HG02943 (cell line): ENCODE measurements around the gene ATOH8.
"Not testable (repeated sequence)": the region's sequence is repeated elsewhere in the genome, so short reads cannot be mapped to it uniquely, and the experiment has no call there.

Experiments
- ATAC-seq: cut with Tn5 transposase; IDR thresholded peaks from one replicate; pipeline ENCODE4 v1.9.1; 2021; ENCODE audit warnings: mild to moderate bottlenecking, low read depth, moderate library complexity; ENCODE audit not compliant: unreplicated experiment

The ATOH8 gene

DNA sequence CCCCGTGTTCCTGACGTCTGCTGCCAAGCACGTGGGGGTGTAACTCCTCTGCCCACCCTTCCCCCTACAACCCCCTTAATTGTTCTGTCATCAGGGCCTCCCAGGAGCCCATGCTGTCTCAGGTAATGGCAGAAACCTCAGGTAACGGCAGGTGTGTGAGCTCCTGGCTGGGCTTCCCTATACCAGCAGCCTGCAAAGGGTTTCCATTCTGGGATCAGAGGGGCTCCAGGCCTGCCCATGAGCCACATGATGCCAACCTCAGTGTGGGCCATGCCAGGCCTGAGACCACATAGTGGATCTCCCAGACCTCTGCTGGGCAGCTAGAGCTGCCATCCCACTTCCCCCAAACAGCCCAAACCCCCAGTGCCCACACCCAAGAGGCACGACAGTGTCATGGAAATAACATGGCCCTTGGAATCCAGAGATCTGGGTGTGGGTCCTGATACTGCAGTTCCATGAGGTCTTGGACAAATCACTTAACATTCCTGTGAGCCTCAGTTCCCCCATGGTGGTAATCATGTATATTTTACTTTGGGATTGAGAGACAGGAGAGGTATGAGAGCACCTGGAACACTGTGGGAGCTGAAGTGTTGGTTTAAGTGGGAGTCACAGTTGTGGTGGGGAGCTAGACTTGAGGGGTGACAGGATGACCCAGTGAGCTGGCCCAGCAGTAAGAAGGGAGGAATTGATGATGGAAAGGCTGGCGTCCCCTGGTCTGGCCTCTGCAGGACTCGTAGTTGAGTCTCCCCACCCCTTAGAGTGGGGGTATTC lies 59.6 kb downstream of the ATOH8 start:
- no peak for ATAC-seq

DNA sequence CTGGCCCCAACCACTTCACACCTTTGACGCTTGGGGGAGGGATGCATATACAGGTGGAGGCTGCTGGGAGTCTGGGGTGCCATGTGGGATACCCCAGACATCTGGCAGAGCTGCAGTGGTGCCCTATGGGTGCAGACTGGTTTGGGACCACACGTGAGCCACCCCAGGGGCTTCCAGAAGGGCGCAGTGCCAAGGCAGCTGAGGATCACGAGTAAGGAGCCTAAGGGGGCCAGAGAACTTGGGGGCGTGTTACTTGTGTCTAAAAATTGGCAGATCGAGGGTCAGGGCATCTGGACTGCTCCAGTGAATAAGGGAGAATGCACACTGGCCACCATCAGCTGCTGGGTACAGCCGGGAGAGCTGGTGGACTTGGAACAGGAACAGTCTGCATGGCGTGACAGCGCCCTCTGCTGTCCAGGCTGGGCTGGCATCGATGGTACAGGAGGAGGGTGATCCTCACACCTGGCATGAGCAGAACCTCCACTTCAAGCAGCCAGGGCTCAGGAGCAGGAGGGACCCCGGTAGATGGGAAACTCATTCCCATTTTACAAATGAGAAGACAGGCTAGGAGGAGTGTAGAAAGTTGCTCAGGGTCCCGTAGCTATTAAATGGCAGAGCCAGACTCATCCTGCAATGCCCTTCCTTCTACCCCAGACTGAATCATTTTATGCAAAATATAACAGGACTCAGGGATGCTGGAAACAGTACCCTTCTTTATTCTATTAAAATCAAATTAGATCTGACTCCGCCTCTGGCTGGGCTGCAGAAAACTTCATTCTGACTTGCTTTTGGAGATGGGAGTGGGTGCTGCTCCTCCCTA lies 60.4 kb downstream of the ATOH8 start:
- ATAC-seq: no peak

DNA sequence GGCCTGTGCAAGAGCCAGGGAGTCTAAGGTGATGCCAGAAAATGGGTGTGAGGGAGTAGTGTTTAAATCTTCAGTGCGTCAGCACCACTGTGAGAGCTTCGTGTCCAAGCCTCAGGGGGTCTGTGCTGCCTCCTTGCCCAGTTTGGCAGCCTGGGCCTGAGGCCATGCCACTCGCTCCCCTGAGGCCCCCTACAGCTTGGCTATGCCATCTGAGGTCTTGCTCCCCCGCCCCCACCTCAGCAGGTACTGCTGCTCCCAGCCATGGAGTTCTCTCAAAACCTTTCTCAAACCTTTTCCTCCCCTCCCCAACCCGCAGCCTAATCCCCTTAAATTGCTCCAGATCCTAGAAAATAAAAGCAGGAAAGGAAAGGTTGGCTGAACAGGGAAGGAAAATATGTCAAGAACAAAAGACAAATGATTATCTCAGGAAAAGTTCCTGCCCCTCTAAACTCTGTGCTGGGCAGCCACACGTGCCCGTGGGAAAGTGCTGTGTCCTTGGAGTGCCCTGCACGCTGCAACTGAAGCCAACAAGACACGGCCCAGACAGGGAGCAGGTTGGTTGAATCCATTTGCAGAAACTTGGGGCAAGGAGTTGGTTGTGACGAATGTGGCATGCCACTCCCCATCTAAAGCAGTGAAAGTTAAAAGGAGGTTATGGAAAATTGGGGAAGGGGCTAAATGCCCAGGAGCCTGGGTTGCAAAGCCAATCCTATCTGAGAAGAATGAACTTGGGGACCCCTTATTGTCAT lies 61.2 kb downstream of the ATOH8 start:
- ATAC-seq: no peak

DNA sequence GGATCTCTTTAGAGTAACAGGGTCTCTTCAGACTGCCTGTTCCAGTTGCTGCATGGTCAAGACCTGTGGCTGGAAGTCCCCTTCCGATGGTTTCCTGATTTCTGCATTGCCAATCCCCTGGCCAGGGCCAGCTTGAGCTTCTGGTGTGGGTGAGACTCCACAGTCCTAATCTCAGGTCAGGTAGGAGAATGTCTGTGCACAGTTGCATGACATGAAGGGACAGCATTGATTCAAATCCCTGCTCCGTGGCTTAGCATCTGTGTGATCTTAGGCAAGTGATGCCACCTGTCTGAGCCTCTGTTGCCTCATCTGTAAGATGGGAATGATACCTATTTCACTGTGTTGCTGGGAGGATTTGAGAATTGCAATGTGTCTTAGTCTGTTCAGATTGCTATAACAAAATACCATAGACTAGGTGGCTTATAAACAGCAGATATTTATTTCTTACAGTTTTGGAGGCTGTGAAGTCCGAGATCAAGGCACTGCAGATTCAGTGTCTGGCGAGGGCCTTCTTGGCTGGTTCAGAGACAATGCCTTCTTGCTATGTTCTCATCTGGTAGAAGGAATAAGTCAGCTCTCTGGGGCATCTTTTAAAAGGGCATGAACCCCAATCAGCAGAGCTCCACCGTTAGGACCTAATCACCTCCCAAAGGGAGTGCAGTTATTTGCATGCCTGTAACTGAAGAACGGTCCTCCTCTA lies 66.2 kb downstream of the ATOH8 start:
- no peak for ATAC-seq

DNA sequence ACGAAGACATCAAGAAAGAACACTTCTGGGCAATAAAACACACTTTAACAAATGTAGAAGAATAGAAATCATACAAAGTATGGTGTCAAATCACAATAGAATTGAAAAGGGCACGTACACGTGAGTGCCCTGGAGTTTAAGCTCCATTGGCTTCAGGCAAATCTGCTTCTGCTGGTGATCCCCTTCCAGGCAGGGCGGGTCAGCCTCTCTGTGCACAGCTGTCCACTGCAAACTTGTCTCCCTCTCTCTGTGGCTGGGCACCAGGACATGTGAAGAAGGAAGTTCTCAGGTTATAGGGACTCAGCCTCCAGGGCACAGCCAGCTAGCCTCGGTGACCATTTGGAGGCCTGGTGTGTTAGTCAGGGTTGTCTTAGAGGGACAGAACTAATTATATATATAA lies 69.0 kb downstream of the ATOH8 start:
- no peak for ATAC-seq

DNA sequence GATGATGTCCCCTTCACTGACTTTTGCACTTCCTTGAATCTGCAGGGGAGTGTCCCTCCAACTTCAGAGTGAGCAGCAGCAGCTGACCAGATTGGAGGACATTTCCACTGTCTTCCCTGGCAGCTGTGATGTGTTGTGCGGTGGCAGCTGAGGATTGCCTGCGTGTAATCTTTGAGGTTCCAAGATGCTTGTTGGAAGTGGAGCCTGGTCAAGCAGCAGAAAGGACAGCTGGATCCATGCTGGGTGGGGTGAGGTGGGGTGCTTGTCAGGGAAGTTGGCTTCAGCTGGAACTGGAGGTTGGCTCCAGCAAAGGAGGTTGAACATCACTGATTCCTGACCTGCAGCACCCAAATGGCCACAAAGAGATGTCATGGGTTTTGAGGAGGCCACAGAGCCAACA lies 70.2 kb downstream of the ATOH8 start:
- ATAC-seq: no peak

DNA sequence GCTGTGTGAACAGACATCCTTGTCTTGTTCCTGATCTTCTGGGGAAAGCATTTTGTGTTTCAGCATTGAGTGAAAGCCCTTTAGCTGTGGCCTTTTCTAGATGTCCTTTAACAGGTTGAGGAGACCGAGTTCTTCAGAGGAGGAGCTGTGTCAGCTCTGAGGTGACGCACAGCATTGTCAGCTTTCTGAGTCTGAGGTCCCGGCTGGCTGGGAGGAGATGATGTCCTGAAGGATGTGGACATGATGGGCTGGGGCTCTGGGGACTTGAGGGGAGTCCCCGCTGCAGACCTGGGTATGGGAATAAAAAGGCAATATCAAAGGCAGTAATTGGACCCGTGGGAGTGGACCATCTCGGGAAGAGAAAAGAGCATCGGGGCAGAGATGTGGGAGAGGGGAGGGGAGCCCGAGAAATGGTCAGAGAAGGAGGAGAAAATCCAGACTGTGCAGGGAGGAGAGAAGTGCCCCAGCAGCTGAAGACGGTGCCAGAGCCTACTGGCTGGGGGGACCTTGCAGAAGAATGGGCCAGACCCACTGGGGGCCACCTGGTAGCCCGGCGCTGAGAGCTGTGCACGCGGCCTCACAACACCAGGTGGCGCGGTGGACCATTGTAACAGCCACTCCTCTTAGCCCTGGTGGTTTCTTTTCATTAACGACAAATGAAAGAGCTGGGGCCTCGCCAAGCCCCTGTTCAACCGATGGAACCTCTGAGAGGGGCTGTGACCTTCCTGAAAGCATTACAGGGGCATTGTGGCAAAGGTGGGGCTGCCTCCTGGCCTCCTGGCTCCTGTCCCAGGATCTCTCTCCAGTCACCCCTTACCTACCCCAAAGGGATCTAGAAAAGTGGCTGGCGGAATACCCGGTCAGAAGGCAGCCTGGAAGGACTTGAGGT lies 73.4 kb downstream of the ATOH8 start:
- no peak for ATAC-seq

DNA sequence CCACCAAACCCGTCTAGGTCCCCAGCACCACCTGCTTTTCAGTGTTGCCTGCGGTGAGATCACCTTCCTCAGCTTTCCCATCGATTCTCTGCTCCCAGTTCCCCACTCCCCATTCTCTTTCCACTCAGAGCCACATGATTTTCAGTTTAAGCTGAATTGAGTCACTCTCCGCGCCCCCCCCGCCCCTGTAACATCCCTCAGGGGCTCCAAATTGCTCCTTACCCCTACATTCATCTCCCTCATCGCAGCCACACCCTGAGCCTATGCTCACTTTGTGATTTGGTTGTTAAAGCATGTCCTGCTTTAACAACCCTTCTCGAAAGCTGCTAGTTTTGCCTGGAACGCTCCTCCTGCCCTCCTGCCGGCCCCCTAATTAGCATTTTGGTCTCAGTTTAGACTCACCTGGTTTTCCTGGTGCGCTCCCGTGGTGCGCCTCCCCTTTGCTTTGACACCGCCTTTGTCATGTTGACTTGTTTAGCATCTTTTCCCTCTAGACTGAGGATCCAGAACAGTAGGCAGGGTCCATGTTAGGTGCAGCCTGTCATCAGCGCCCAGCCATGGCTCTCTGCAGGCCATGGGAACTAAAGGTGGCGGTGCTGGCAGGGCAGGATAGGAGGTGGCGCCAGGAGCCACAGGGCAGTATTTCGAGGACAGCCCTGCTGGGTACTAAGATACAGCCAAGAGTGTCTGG lies 74.2 kb downstream of the ATOH8 start:
- ATAC-seq: no peak

DNA sequence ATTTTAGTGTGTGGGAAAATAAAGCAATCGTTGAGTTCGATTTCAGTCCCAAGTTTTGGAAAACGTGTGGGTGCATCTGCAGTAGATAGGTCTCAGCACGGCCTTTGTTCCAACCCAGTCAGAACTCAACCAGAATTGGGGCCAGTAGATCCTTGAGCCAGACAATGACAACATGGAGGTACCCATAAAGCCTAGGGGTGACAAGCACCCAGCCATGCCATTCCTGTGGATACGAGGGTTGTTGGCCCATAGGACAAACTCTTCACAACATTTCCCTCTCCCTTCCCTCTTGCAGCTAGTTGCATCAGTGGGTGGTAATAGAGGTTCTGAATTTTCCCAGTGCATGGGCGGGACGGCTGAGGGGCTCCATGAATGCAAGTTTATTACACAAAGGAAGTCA lies 74.9 kb downstream of the ATOH8 start:
- no peak for ATAC-seq

DNA sequence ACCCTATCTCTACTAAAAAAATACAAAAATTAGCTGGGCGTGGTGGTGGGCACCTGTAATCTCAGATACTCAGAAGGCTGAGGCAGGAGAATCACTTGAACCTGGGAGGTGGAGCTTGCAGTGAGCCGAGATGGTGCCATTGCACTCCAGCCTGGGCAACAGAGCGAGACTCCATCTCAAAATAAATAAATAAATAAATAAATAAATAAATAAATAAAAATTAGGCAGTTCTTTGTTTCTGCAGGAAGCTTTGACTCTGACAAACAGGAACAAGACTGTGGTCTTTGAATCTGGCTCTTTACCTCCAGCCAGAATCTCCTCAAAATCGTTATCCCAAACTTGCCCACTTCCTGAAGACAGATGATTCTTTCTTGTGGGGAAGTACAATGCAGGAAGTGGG lies 75.6 kb downstream of the ATOH8 start:
- not testable (repeated sequence) for ATAC-seq

DNA sequence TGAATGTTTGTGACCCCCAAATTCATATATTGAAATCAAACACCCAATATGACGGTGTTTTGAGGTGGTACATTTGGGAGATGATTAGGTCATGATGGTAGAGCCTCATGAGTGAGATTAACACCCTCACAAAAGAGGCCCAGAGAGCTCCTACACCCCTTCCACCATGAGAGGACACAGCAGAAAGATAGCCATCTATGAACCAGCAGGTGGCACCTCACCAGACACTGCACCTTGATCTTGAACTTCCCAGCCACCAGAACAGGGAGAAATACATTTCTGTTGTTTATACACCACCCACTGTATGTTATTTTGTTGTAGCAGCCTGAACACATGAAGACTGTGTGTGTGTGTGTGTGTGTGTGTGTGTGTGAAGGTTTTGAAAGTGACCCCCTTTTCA lies 76.9 kb downstream of the ATOH8 start:
- ATAC-seq: no peak

DNA sequence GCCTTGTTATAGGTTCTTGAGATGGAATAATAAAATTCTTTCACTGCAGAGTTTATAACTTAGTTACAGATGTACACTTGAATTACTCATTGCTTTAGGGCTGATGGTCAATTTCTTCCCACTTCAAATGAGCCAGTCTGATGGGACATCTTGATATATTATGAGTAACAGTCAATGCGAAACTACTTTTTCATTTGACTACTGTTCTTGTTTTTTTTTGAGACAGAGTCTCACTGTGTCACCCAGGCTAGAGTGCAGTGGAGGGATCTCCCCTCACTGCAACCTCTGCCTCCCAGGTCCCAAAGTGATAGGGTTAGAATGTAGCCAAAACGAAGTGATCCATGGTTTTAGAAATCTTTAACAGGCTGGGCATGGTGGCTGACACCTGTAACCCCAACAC lies 77.9 kb downstream of the ATOH8 start:
- no peak for ATAC-seq

DNA sequence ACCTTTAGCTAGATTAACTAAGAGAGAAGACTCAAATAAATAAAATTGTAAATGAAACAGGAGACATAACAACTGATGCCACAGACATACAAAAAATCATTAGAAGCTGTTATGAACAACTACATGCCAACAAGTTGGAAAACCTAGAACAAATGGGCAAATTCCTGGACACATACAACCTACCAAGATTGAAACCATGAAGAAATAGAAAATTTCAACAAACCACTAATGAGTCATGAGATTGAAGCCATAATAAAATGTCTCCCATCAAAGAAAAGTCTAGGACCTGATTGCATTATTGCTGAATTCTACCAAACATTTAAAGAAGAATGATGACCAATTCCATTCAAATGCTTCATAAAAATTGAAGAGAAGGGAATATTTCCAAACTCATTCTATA lies 80.7 kb downstream of the ATOH8 start:
- no peak for ATAC-seq
